ENCODE results near the gene PGAP3.
"Not testable (repeated sequence)": the region's sequence is repeated elsewhere in the genome, so short reads cannot be mapped to it uniquely, and the experiment has no call there.

PGAP3 gene

DNA sequence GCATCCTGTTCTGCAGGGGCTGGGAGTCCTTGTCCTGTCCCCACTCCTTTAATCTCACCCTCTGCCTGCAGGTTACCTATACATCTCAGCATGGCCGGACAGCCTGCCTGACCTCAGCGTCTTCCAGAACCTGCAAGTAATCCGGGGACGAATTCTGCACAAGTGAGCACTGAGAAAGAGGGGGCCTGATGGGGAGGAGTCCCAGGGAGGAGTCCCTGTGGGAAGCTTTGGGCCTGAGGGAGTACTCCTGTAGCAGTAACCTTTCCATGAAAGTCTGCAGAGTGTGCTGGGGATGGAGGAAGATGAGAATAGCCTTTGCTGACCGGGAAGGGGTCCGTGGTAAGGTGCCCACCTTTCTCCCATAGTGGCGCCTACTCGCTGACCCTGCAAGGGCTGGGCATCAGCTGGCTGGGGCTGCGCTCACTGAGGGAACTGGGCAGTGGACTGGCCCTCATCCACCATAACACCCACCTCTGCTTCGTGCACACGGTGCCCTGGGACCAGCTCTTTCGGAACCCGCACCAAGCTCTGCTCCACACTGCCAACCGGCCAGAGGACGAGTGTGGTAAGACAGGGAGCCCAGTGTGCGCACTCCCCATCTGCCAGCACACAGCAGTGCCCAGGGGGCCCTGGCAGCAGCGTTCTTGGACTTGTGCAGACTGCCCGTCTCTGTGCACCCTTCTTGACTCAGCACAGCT is 27.7 kb upstream of the PGAP3 start:
- DNase-seq (ENCODE audit: low spot score): no peak

DNA sequence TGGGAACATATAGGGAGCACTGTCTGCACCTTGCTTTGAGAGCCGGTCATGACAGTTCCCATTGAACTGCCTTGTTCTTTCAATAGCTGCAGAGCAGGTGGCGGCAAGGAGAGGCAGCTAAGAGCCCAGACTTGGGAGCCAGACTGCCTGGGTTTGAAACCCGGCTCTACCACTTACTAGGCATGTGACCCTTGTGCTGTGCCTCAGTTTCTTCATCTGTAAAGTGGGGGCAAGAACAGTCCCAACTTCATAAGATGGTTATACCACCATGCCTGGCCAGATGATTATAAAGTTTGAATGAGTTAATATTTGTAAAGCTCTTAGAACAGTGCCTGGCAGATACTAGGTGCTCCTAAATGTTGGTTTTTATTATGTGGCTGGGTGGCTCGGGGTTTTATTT is 26.4 kb upstream of the PGAP3 start:
- DNase-seq (ENCODE audit: low spot score): no peak

DNA sequence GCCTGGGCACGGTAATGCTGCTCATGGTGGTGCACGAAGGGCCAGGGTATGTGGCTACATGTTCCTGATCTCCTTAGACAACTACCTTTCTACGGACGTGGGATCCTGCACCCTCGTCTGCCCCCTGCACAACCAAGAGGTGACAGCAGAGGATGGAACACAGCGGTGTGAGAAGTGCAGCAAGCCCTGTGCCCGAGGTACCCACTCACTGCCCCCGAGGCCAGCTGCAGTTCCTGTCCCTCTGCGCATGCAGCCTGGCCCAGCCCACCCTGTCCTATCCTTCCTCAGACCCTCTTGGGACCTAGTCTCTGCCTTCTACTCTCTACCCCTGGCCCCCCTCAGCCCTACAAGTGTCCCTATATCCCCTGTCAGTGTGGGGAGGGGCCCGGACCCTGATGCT is 24.0 kb upstream of the PGAP3 start:
- no peak for DNase-seq (ENCODE audit: low spot score)

DNA sequence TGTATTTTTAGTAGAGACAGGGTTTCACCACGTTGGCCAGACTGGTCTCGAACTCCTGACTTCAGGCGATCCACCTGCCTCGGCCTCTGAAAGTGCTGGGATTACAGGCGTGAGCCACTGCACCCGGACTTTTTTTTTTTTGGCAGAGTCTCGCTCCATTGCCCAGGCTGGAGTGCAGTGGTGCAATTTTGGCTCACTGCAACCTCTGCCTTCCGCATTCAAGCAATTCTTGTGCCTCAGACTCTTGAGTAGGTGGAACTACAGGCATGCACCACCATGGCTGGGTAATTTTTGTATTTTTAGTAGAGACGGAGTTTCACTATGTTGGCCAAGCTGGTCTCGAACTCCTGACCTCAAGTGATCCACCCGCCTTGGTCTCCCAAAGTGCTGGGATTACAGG is 23.2 kb upstream of the PGAP3 start:
- DNase-seq (ENCODE audit: low spot score): not testable (repeated sequence)

DNA sequence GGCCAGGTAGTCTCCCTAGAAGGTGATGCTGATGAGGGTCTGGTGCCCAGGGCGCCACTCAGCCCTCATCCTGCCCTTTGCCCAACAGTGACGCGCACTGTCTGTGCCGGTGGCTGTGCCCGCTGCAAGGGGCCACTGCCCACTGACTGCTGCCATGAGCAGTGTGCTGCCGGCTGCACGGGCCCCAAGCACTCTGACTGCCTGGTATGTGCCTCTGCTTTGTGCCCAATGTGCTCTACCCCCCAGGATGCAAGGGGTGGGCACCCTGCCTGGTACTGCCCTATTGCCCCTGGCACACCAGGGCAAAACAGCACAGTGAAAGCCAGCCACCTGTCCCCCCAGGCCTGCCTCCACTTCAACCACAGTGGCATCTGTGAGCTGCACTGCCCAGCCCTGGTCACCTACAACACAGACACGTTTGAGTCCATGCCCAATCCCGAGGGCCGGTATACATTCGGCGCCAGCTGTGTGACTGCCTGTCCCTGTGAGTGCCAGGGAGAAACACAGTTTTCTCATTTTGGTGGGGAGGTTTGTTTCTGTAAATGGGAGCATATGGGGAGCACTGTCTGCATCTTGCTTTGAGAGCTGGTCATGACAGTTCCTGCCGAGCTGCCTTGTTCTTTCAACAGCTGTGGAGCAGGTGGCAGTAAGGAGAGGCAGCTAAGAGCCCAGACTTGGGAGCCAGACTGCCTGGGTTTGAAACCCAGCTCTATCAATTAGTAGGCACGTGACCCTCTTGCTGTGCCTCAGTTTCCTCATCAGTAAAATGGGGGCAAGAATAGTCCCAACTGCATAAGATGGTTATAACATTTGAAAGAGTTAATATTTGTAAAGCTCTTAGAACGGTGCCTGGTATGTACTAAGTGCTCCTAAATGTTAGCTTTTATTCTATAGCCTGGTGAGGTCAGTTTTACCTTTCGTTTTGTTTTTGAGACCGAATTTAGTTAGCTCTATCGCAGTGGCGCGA is 22.4 kb upstream of the PGAP3 start:
- no peak for DNase-seq (ENCODE audit: low spot score)

DNA sequence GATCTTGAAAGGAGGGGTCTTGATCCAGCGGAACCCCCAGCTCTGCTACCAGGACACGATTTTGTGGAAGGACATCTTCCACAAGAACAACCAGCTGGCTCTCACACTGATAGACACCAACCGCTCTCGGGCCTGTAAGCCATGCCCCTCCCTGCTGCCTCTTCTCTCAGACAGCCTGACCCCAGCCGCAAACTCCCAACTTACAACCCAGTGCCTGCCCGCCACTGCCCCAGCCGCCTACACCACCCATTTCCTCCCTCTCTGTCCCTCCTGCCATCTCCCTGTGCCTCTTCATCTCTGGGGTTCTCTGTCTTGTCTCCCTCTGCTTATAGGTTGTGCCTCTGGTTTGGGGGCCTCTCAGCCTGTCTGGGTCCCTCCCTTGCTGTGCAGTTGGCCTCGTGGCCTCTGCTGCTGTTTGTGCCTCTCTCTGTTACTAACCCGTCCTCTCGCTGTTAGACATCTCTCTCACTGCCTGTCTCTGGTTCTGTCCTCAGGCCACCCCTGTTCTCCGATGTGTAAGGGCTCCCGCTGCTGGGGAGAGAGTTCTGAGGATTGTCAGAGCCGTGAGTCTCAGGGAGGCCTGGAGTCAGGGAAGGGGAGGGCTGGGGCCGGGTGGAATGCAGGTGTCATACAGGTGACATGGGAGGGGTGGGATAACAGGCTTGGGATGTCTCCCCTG is 21.6 kb upstream of the PGAP3 start:
- DNase-seq (ENCODE audit: low spot score): no peak

DNA sequence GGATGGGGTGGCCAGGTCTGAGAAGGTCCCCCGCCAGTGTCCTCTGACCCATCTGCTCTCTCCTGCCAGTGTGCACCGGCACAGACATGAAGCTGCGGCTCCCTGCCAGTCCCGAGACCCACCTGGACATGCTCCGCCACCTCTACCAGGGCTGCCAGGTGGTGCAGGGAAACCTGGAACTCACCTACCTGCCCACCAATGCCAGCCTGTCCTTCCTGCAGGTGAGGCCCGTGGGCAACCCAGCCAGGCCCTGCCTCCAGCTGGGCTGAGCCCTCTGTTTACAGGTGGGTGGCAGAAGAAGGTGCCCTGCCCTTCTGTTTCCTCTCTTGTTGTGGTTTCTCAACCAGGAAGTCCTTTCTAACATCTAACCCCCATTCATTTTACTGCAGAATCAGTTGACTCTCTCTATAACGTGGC is 19.1 kb upstream of the PGAP3 start:
- DNase-seq (ENCODE audit: low spot score): no peak

DNA sequence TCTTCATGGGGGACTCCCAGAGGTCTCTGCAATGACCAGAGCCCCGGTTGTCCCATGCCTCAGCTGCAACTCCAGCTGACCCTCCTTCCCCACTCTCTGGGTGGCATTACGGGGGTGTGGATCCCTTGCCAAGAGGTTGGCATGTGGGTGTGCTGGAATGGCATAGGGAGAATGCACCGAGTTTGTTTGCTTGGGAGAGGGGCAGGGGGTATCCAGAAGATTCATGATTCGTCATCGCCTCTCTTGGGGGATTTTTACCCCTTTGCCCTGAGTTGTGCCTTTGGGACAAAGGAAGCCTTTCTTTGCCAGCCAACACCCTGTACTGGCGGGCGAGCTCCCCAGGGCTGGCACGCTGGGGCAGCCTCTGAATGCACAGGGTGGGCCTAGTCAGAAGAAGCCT is 18.5 kb upstream of the PGAP3 start:
- DNase-seq (ENCODE audit: low spot score): no peak

DNA sequence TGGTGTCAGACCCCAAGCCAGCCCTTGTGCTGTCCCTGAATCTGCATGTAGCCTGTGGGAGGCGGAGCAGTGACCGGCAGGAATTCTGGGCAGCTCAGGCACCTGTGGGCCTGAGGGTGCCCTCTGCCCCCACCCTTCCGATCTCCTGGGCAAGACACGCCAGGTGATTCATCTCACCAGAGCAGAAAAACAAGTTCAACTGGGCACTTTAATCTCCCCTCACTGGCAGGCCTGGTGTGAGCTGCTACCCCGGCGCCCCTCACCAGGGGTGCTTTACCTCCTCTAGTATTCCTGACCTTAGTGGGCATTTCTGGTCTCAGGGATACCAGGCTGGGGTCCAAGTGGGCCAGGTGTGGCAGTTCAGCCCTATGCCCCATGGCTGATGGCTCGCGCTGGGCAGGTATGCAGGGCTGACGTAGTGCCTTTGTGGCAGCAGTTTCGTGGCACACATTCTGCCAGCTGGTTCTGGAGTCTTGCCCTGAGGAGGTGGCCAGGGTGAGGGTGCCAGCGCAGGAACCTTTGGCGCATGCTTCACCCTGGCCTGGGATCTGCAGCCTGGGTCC is 18.0 kb upstream of the PGAP3 start:
- no peak for DNase-seq (ENCODE audit: low spot score)

DNA sequence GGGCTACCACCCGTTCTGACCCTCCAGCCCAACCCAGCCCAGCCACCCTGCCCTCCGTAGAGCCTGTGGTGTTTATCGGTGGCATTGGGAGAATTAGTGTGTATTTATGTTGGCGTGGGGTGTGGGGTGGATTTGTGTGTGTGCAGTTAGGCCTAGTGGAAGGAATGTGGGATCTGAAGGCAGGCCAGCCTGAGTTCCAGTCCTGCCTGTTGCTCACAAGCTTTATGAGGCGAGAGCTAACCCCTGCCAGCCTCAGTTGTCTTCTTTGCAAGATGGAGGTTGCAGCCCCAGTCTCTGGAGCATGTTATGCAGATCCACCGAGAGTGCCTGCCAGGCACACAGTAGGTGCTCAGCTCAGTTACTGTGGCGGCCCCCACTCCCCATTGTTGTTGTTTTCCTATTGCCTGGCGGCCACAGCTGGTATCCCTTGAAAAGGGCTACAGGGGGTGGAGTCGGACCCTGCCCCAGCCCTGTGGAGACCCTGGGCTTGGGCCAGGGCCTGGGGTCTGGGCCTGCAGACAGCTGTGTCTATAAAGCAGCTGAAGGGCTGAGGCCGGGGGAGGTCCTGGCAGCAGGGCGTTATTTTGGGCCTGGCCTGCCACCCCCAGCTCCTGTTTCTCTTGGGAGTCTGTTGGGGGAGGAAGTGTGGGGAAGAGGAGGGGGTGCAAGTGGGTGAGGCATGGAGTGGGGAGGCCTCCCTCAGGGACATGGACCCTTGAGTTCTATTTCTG is 17.1 kb upstream of the PGAP3 start:
- no peak for DNase-seq (ENCODE audit: low spot score)

DNA sequence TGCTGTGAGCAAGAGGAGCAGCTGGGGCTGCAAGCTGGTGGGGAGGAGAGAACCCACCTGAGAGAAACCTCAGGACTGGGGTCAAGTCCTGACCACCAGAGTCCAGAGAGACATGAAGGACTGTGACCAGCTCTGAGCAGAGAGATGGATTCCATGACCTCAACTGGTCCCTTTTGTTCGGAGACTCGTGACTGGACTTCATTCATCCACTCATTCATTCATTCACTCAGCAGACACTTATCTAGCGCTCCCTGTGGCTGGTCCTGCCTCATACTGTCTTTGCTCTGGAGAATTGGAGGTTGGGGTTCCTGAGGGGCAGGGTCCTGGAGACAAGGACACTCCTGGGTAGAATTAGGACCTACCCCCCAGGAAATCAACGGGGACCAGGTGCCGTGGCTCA is 16.1 kb upstream of the PGAP3 start:
- DNase-seq (ENCODE audit: low spot score): no peak

DNA sequence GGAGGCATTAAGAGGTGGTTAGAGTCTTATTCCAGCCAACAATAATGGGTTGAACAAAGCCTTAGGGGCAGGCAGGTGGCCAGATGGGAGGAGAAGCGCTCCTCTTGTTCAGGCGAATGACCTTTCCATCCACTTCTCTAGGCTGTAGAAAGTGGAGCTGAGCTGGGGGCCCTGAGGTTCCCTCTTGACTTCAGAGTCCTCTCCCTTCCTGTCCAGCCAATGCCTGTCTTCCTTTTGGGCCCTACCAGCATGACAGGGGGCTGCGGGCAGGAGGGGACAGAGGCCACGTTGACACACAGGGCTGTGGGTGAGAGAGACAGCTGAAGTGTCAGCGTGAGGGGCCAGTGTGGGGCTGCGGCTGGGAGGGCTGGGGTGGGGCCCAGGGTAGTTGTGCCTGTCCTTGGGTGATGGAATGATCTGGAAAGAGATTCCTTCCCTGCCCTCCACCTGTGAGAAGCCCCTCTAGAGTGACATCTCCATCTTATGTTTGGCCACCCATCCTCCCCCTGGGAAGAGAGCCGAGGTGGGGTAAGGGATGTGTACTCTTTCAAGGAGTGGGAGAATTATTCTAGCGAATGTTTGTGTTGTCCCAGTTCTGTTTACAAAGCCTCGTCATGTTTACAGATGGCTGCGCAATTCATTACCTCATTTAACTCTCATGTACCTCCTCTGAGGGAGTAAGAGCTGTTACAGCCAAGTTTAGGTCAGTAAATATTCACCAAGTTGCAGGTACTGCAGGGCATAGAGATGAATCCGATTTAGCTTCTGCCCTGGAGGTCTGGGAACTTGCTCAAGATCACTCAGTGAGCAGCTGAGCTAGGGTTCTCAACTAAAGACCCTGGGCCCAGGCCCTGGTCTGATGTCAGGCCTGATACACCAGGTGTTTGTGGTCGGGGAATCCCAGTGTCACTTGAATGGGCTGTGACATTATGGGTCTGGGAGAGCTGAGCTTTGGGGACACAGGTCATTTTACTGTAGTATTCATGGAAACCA is 15.3 kb upstream of the PGAP3 start:
- DNase-seq (ENCODE audit: low spot score): peak; percentile 78

DNA sequence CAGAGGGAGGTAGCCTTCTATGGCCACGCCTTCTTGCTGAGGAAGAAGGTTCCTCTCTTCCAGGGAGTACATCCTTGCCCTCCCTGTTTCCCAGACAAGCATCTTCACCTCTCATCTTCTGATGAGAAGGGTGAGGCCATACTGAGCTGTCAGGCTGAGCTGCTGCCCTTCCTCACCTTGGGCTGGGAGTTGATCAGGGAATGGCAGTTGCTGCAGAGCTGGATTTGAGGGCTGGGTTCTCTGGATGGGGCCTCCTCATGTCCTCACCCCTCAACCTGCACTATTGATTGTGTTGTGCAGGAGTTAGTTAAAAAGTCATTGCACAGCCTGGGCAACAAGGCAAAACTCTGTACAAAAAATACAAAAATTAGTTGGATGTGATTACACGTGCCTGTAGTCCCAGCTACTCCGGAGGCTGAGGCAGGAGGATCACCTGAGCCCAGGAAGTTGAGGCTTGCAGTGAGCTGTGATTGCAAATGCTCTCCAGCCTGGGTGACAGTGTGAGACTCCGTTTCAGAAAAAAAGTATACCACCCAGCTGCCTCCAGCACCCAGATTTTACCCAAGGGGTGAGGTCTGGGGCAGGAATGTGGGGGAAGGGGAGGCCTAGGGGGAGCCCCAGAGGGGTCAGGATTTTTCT is 14.0 kb upstream of the PGAP3 start:
- no peak for DNase-seq (ENCODE audit: low spot score)

DNA sequence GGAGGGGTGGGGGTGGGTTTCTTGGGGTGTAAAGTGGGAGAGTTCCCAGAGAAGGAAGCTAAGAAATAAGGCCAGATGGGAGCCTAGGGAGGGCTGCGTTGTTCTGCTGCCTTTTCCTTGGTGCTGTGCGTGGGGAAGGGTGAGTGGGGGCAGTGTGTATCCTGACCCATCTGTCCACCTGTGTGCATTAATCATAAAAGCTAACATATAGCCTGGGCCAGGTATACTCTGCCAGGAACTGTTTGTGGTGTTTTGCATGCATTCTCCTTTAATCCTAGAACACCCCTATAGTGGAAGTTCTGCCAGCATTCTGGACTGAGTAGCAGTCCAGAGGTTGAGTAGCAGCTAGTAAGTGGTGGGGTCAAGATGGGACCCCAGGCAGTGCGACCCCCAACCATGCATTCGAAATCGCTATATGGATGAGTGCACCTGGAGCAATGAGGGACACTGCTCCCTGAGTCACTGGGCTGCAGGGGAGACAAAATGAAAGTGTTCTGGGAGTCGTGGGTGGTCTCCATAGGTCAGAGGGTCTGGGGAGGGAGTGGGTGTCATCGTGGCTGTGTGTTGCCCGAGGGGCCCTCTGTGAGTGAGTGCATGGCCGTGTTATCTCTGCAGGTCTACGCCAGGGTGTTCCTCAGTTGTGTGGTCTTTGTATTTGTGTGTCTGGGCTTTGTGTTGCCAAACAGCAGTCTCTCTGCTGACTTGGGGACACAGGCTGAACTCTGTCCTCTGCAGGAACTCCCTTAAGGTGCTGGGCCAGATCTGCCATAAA is 13.3 kb upstream of the PGAP3 start:
- DNase-seq (ENCODE audit: low spot score): peak; percentile 26

DNA sequence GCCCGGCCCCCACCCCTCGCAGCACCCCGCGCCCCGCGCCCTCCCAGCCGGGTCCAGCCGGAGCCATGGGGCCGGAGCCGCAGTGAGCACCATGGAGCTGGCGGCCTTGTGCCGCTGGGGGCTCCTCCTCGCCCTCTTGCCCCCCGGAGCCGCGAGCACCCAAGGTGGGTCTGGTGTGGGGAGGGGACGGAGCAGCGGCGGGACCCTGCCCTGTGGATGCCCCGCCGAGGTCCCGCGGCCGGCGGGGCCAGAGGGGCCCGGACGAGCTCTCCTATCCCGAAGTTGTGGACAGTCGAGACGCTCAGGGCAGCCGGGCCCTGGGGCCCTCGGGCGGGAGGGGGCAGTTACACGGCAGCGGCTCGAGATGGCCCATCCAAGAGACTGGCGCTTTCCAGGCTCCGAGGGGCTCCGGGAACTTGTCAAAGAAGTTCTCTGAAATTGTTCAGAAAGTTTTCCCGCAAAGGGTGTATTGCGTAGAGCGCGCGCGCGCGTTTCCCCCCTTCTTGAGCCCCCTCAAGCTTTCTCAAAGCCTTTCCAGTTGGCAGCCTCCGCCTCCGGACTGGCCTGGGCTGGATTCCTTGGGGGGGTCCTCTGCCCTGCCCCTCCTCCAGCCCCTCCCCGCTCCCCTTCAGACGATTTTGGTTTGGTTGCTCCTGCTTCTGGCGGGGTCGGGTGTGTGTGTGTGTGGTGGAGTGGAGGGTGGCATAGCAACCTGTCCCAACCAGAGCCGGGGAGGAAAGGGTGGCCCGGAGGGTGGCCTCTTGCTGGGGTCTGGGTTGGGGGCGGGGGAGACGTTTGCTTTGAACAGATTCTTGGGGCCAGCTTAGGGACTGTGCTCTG is 12.5 kb upstream of the PGAP3 start:
- DNase-seq (ENCODE audit: low spot score): peak; percentile 55

DNA sequence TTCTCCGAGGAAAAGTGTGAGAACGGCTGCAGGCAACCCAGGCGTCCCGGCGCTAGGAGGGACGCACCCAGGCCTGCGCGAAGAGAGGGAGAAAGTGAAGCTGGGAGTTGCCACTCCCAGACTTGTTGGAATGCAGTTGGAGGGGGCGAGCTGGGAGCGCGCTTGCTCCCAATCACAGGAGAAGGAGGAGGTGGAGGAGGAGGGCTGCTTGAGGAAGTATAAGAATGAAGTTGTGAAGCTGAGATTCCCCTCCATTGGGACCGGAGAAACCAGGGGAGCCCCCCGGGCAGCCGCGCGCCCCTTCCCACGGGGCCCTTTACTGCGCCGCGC is 11.9 kb upstream of the PGAP3 start, which contains the start of gene ERBB2:
Gene ERBB2 (plus strand): TSS at position 247 of the 330 bp plus-strand sequence. CDS start 175 bp downstream, outside the sequence.
- DNase-seq (ENCODE audit: low spot score): peak; percentile 71

DNA sequence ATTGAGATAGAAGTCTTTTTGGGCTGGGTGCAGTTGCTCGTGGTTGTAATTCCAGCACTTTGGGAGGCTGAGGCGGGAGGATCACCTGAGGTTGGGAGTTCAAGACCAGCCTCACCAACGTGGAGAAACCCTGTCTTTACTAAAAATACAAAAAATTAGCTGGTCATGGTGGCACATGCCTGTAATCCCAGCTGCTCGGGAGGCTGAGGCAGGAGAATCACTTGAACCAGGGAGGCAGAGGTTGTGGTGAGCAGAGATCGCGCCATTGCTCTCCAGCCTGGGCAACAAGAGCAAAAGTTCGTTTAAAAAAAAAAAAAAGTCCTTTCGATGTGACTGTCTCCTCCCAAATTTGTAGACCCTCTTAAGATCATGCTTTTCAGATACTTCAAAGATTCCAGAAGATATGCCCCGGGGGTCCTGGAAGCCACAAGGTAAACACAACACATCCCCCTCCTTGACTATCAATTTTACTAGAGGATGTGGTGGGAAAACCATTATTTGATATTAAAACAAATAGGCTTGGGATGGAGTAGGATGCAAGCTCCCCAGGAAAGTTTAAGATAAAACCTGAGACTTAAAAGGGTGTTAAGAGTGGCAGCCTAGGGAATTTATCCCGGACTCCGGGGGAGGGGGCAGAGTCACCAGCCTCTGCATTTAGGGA is 11.4 kb upstream of the PGAP3 start:
- not testable (repeated sequence) for DNase-seq (ENCODE audit: low spot score)

DNA sequence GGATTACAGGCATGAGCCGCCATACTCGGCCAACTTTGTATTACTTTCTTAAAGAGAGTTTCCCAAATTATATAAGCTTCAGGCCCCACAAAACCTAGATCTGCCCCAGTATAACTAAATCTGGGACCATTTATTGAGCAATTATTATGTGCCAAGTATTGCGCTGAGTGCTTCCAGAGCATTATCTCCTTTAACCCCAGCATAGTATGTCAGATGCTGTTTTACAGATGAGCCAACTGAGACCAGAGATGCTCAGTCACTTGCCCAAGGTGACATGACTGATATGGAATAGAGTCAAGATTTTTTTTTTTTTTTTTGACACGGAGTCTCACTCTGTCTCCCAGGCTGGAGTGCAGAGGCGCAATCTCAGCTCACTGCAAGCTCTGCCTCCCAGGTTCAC is 10.1 kb upstream of the PGAP3 start:
- DNase-seq (ENCODE audit: low spot score): no peak
